GM20000 (cell line): ENCODE data around the gene DCST1.
"Not testable (repeated sequence)": the region's sequence is repeated elsewhere in the genome, so short reads cannot be mapped to it uniquely, and the experiment has no call there.

ENCODE experiments used
- DNase-seq: peaks from one replicate; pipeline ENCODE4 v3.0.0; 2012; ENCODE audit warnings: low spot score
- TF ChIP-seq, protein P1 (sequence below): IDR thresholded peaks from 2 replicates; pipeline ENCODE4 v1.5.1; 2012; ENCODE audit warnings: mild to moderate bottlenecking, control low read depth; ENCODE audit errors: extremely low read depth, missing control alignments

DCST1 gene, protein sequence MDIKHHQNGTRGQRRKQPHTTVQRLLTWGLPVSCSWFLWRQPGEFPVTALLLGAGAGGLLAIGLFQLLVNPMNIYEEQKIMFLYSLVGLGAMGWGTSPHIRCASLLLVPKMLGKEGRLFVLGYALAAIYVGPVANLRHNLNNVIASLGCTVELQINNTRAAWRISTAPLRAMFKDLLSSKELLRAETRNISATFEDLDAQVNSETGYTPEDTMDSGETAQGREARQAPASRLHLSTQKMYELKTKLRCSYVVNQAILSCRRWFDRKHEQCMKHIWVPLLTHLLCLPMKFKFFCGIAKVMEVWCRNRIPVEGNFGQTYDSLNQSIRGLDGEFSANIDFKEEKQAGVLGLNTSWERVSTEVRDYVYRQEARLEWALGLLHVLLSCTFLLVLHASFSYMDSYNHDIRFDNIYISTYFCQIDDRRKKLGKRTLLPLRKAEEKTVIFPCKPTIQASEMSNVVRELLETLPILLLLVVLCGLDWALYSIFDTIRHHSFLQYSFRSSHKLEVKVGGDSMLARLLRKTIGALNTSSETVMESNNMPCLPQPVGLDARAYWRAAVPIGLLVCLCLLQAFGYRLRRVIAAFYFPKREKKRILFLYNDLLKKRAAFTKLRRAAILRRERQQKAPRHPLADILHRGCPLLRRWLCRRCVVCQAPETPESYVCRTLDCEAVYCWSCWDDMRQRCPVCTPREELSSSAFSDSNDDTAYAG

DNA sequence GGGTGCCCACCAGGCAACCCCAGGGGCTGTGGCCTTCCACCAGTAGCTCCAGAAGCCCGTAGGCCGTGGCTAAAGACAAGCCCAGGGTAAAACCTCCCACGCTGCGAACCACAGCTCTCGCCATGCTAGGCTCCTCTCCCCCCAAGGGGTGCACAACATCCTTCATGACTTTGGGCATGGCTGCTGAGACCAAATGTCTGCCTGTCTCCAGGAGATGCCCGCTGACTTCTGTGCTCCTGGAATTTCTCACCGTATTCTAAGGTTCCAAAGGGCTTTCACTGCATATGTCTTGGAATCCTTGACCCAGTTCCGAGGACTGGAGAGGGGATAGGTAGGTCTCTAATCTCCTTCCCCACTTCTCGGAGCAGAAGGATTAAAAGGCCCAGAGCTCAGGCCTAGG lies at the start of gene DCST1, which contains the start of gene DCST2:
Gene DCST1, plus strand, starts transcription at position 301 of the 400 bp plus-strand sequence. CDS start 213 bp downstream, outside the sequence.
Gene DCST2, minus strand, starts transcription at position 258 of the 400 bp plus-strand sequence. Its CDS starts 80 bp downstream, at position 178.
- no peak for DNase-seq
- TF ChIP-seq, protein P1, sequence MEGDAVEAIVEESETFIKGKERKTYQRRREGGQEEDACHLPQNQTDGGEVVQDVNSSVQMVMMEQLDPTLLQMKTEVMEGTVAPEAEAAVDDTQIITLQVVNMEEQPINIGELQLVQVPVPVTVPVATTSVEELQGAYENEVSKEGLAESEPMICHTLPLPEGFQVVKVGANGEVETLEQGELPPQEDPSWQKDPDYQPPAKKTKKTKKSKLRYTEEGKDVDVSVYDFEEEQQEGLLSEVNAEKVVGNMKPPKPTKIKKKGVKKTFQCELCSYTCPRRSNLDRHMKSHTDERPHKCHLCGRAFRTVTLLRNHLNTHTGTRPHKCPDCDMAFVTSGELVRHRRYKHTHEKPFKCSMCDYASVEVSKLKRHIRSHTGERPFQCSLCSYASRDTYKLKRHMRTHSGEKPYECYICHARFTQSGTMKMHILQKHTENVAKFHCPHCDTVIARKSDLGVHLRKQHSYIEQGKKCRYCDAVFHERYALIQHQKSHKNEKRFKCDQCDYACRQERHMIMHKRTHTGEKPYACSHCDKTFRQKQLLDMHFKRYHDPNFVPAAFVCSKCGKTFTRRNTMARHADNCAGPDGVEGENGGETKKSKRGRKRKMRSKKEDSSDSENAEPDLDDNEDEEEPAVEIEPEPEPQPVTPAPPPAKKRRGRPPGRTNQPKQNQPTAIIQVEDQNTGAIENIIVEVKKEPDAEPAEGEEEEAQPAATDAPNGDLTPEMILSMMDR: no peak

DNA sequence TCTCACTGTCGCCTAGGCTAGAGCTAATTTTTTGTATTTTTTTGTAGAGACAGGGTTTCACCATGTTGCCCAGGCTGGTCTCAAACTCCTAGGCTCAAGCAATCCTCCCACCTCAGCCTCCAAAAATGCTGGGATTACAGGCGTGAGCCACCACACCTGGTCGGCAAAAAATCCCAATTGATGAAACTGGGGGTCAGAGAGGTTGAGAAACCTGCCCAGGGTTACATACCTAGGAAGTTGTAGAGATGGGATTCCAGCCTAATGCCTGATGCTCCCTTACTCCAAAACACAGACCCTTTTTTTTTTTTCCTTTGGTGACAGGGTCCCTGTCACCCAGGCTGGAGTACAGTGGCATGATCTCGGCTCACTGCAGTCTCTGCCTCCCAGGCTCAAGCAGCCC lies 46.9 kb upstream of the DCST1 start:
- not testable (repeated sequence) for DNase-seq

DNA sequence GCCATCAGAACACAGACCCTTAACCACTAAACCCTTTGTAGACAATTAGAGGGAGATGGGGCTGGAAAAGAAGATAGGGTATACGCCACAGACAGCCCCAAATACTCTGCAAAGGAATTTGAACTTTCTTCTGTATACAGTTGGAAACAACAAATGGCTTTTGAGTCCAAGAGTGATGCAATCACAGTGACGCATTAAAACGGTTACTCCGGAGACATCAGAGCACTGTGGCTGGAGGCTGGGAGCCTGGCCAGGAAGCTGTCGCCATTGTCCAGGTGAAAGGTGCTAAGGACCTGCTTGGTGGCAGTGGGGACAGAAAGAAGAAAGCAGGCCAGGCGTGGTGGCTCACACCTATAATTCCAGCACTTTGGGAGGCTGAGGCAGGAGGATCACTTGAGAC lies 46.3 kb upstream of the DCST1 start:
- no peak for DNase-seq
- TF ChIP-seq, protein P1: no peak

DNA sequence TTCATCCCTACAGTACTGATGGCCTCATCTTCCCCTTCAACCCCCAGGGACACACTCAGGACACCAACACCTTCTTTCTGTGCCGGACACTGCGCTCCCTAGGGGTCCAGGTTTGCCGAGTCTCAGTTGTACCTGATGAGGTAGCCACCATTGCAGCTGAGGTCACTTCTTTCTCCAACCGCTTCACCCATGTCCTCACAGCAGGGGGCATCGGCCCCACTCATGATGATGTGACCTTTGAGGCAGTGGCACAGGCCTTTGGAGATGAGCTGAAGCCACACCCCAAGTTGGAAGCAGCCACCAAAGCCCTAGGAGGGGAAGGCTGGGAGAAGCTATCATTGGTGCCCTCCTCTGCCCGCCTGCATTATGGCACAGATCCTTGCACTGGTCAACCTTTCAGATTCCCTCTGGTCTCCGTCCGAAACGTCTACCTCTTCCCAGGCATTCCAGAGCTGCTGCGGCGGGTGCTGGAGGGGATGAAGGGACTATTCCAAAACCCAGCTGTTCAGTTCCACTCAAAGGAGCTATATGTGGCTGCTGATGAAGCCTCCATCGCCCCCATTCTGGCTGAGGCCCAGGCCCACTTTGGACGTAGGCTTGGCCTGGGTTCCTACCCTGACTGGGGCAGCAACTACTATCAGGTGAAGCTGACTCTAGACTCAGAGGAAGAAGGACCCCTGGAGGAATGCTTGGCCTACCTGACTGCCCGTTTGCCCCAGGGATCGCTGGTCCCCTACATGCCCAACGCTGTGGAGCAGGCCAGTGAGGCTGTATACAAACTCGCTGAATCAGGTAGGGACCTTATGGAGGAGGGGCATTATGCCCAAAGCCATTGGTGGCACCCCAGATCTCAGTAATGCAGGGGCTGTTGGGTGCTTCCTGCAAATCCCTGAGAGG lies 45.3 kb upstream of the DCST1 start:
- no peak for DNase-seq
- TF ChIP-seq, protein P1: no peak

DNA sequence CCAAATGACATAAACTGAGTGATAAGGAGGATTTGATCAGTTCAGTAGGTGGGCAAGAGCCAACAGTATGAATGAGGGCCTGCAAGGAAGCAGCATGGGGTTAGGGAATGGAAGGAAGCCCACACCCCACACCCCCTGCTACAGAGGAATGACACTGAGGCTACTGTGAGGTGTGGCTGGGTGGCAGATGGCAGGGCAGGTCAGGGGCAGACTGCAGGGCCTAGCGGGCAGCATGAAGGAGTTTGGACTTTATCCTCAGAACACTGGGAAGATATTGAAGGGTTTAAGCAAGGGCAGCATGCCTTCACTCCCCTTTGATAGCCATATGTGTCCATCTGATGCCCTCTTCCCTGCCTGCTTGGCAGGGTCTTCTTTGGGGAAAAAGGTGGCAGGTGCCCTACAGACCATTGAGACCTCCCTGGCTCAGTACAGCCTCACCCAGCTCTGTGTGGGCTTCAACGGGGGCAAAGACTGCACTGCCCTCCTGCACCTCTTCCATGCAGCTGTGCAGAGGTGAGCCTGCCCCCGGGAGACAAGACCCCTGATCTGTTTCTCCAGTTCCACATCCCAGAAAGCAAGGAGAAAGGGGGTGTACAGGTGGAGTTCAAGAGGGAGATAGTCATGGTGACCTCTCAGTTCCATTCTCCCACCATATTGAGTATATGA lies 44.3 kb upstream of the DCST1 start:
- TF ChIP-seq, protein P1: no peak
- DNase-seq: no peak

DNA sequence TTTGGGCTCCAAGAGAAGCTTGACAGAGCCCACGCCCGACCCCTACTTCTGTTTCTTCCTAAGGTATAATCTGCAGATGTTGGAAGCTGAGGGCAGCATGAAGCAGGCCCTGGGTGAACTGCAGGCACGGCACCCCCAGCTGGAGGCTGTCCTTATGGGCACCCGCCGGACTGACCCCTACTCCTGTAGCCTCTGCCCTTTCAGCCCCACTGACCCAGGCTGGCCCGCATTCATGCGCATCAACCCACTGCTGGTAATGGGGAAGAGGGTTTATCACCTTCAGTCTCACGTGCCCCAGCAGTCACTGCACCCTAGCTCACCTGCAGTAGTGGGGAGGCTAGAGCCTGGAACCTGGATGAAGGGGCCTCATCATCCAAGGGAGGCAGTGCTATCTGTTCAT lies 43.3 kb upstream of the DCST1 start:
- TF ChIP-seq, protein P1: no peak
- no peak for DNase-seq
